GM12891 (cell line): ENCODE results near the gene EML4. TPM values are rescaled to one million over a fixed set of nuclear protein-coding genes. Genes with fewer than 3 reads are reported as not detected.
A peak's percentile ranks its signal among the peaks of the same experiment; 100 is the strongest.
"Not testable (repeated sequence)": the region's sequence is repeated elsewhere in the genome, so short reads cannot be mapped to it uniquely, and the experiment has no call there.

ENCODE experiments used
- DNase-seq: peaks from one replicate; pipeline ENCODE4 v3.0.0; 2011; ENCODE audit warnings: low spot score; ENCODE audit not compliant: insufficient read length
- FAIRE-seq: peaks from 2 replicates; lab custom pipeline; 2011; peaks lifted over from hg19 to GRCh38; lab: Jason Lieb, UNC
- PAX5 ChIP-seq: IDR thresholded peaks from 2 replicates; pipeline ENCODE4 v1.6.1; 2011; ENCODE audit warnings: low read length, moderate library complexity, mild to moderate bottlenecking; ENCODE audit not compliant: insufficient read depth, severe bottlenecking
- POLR2A ChIP-seq: IDR thresholded peaks from 2 replicates; pipeline ENCODE4 v1.6.1; 2011; ENCODE audit warnings: low read depth, low read length, control low read depth
- POLR2AphosphoS5 ChIP-seq: IDR thresholded peaks from 2 replicates; pipeline ENCODE4 v1.6.1; 2011; ENCODE audit warnings: low read depth, low read length, control low read depth
- POU2F2 ChIP-seq: IDR thresholded peaks from 2 replicates; pipeline ENCODE4 v1.6.1; 2011; ENCODE audit warnings: low read depth, mild to moderate bottlenecking, control low read depth, low read length, moderate library complexity
- SPI1 ChIP-seq: IDR thresholded peaks from 2 replicates; pipeline ENCODE4 v1.6.1; 2011; ENCODE audit warnings: low read depth, low read length, control low read depth
- TAF1 ChIP-seq: IDR thresholded peaks from 2 replicates; pipeline ENCODE4 v1.6.1; 2011; ENCODE audit warnings: low read depth, low read length, control low read depth
- polyA plus RNA-seq: library from polyadenylated mRNA; unstranded; fragments of >200 nt; gene quantifications from one replicate; pipeline ENCODE4 v1.2.1, GENCODE V29; 2012; ENCODE audit warnings: low read depth, missing spikeins, inconsistent platforms; ENCODE audit not compliant: missing spikeins

The EML4 gene
- 23.4 TPM for polyA plus RNA-seq

GRCh38 chr2:42169100-42169873 lies at the start of gene EML4:
EML4 (plus strand) TSS chr2:42169353; CDS start chr2:42169612, 259 bp downstream.
- TF ChIP-seq SPI1: no peak
- TF ChIP-seq PAX5: no peak
- TF ChIP-seq POU2F2: no peak
- TF ChIP-seq TAF1: peak; percentile 27; the same call in 1 of the 2 replicates
- TF ChIP-seq POLR2A: peak; percentile 65; the same call in 1 of the 2 replicates
- TF ChIP-seq POLR2AphosphoS5: peak; percentile 63; the same call in 1 of the 2 replicates
- FAIRE-seq (peak; percentile 100), DNase-seq (peak; percentile 73)

GRCh38 chr2:42123426-42123825 lies 45.7 kb upstream of the EML4 start:
- DNase-seq: no peak
- no peak for FAIRE-seq
- TF ChIP-seq POLR2A: no peak
- TF ChIP-seq SPI1: no peak
- TF ChIP-seq PAX5: no peak
- TF ChIP-seq POU2F2: no peak

- DNase-seq (no peak), FAIRE-seq (peak; percentile 51)
- peak; percentile 75 for TF ChIP-seq SPI1
- TF ChIP-seq POLR2AphosphoS5: no peak
These were observed 45.0 kb upstream of the EML4 start for GRCh38 chr2:42124011-42124785.

- DNase-seq: no peak
These were observed 43.1 kb upstream of the EML4 start for GRCh38 chr2:42125841-42126594.

GRCh38 chr2:42126873-42127272 lies 42.3 kb upstream of the EML4 start:
- not testable (repeated sequence) for FAIRE-seq, DNase-seq

More at GRCh38 chr2:42125841-42126594, 43.1 kb upstream of the EML4 start:
- peak; percentile 13 for FAIRE-seq
- TF ChIP-seq SPI1: no peak
- no peak for TF ChIP-seq TAF1
- TF ChIP-seq POLR2A: no peak
- no peak for TF ChIP-seq POU2F2
- TF ChIP-seq PAX5: no peak
- no peak for TF ChIP-seq POLR2AphosphoS5

GRCh38 chr2:42127425-42128424 lies 41.4 kb upstream of the EML4 start:
- FAIRE-seq (peak; percentile 31), DNase-seq (no peak)
- TF ChIP-seq PAX5 (no peak), POU2F2 (no peak), POLR2AphosphoS5 (no peak), POLR2A (no peak), SPI1 (no peak), TAF1 (no peak)

GRCh38 chr2:42128721-42129486 lies 40.2 kb upstream of the EML4 start:
- DNase-seq (no peak), FAIRE-seq (no peak)
- TF ChIP-seq PAX5 (no peak), POLR2A (no peak), POLR2AphosphoS5 (no peak), POU2F2 (no peak)

GRCh38 chr2:42129487-42129852 lies 39.7 kb upstream of the EML4 start:
- no peak for TF ChIP-seq POLR2AphosphoS5
- no peak for TF ChIP-seq PAX5
- TF ChIP-seq TAF1: no peak
- no peak for TF ChIP-seq POU2F2
- no peak for TF ChIP-seq POLR2A
- TF ChIP-seq SPI1: no peak
- no peak for DNase-seq
- FAIRE-seq: no peak

- TF ChIP-seq POLR2A (no peak), POU2F2 (no peak), TAF1 (no peak), SPI1 (peak; percentile 81)
- DNase-seq (no peak), FAIRE-seq (no peak)
These were observed 39.2 kb upstream of the EML4 start for GRCh38 chr2:42129947-42130346.

GRCh38 chr2:42130858-42131257 lies 38.3 kb upstream of the EML4 start:
- DNase-seq, FAIRE-seq: not testable (repeated sequence)
